Measurements from ENCODE around the gene SOD3. TPM values are rescaled to one million over a fixed set of nuclear protein-coding genes. Genes with fewer than 3 reads are reported as not detected.

Gene SOD3, protein sequence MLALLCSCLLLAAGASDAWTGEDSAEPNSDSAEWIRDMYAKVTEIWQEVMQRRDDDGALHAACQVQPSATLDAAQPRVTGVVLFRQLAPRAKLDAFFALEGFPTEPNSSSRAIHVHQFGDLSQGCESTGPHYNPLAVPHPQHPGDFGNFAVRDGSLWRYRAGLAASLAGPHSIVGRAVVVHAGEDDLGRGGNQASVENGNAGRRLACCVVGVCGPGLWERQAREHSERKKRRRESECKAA
- total RNA-seq, result 23.6 and 32.6 TPM in 2 replicates

DNA sequence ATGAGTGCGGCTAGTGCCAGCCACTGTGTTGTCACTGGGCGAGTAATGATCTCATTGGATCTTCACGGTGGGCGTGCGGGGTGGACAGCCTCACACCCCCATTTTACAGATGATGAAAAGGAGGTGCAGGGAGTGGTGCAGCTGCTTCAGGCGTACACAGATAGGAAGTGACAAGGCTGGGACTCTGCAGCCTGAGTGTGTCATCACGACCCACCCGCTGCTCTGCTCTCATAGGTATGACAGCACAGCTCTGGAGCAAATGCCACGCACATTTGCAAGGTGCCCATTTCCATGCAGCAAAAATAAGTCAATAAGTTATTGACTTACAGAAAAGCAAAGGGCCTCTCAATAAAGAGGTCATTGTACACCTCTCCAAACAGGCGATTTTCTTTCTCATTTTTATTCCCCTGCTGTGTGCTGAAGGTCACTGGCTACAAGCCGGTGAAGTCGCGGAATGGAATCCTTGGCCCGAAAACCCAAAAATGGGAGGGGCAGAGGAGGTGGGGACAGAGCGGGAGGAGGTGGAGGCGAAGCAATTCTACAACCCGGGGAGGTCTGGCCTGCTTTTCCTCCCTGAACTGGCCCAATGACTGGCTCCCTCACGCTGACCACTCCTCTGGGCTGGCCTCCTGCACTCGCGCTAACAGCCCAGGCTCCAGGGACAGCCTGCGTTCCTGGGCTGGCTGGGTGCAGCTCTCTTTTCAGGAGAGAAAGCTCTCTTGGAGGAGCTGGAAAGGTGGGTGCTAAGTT, at the start of gene SOD3:
Gene SOD3, plus strand, starts transcription at position 658 of the 750 bp plus-strand sequence. CDS start 3,949 bp downstream, outside the sequence.

Other genes with a start within 250 kb of the SOD3 start
- gene DHX15, start 211.0 kb upstream of the SOD3 start, total RNA-seq, result 92.0 and 106 TPM in 2 replicates
- gene CCDC149, start 117.5 kb downstream of the SOD3 start, total RNA-seq, result 5.4 and 5.7 TPM in 2 replicates
- 0.81 TPM in 1 of 2 replicates, not detected in the other for gene LGI2, start 235.4 kb downstream of the SOD3 start, total RNA-seq

Data from cardiac atrium fibroblast (primary cell).